HFFc6 (cell line): ENCODE data around the gene PTPN13. TPM values are rescaled to one million over a fixed set of nuclear protein-coding genes. Genes with fewer than 3 reads are reported as not detected.

ENCODE experiments used
- DNase-seq: peaks from one replicate; pipeline ENCODE4 v3.0.0-alpha.2; 2018
- H3K27ac Mint-ChIP-seq: 2 replicates; pipeline ENCODE4 v1.8.0; 2020; ENCODE audit warnings: mild to moderate bottlenecking, mixed read lengths
- H3K27me3 Mint-ChIP-seq: 2 replicates; pipeline ENCODE4 v1.8.0; 2021; ENCODE audit warnings: mild to moderate bottlenecking, moderate library complexity, mixed read lengths; ENCODE audit not compliant: insufficient read depth
- H3K36me3 Mint-ChIP-seq: 2 replicates; pipeline ENCODE4 v1.8.0; 2021; ENCODE audit warnings: low read depth, mixed read lengths
- H3K4me1 Mint-ChIP-seq: 2 replicates; pipeline ENCODE4 v1.8.0; 2020; ENCODE audit warnings: low read depth, mixed read lengths
- H3K4me3 Mint-ChIP-seq: 2 replicates; pipeline ENCODE4 v1.8.0; 2020; ENCODE audit warnings: mild to moderate bottlenecking, moderate library complexity, mixed read lengths
- H3K9me3 Mint-ChIP-seq: 2 replicates; pipeline ENCODE4 v1.8.0; 2020; ENCODE audit warnings: mild to moderate bottlenecking, mixed read lengths
- total RNA-seq, 6 experiments: library from RNA; stranded (reverse); fragmentation: NEBNext Ultra II Directional; extraction: Animal tissue kit (Norgen Biotek cat#: 25700); gene quantifications; 2 replicates in 1 of 6; 3 replicates in 5 of 6; pipeline ENCODE4 v1.2.3, GENCODE V29; 2021
- TF ChIP-seq, protein P1 (sequence below): fragments of 200-600 bp; sonication (generic); IDR thresholded peaks from 2 replicates; pipeline ENCODE4 v1.5.0; 2021; ENCODE audit warnings: antibody characterized with exemption, mild to moderate bottlenecking

PTPN13 gene
- total RNA-seq, 6 experiments from 2014 or later, result 48.2 to 65.7 (median 58.1) TPM

DNA sequence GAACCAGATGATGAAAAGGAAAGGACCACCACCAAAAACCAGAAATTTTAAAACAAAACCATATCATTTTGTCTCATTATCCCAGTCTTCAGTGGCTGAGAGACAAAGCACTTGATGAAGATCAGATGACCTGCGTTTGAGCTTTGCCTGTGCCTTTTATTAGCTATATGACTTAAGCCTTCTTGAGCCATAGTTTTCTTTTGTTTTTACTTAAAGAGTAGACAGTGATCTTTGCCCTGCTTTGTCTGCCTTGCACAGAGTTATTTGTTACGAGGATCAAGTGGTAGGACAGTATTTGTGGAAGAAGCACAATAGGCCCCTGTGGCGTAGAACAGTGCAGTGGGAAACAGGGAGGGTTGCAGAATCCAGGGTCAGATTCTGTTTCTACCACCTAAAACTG is 165.2 kb downstream of the PTPN13 start:
- Mint-ChIP-seq H3K9me3 (no peaks in the 10 kb centered on the region), H3K4me1 (no peaks in the 10 kb centered on the region), H3K27ac (no peak overlapping the region), H3K27me3 (peaks cover 2% of the 10 kb centered on the region), H3K36me3 (peaks cover 40% of the 10 kb centered on the region), H3K4me3 (no peak overlapping the region)
- DNase-seq, result no peak
- TF ChIP-seq, protein P1, sequence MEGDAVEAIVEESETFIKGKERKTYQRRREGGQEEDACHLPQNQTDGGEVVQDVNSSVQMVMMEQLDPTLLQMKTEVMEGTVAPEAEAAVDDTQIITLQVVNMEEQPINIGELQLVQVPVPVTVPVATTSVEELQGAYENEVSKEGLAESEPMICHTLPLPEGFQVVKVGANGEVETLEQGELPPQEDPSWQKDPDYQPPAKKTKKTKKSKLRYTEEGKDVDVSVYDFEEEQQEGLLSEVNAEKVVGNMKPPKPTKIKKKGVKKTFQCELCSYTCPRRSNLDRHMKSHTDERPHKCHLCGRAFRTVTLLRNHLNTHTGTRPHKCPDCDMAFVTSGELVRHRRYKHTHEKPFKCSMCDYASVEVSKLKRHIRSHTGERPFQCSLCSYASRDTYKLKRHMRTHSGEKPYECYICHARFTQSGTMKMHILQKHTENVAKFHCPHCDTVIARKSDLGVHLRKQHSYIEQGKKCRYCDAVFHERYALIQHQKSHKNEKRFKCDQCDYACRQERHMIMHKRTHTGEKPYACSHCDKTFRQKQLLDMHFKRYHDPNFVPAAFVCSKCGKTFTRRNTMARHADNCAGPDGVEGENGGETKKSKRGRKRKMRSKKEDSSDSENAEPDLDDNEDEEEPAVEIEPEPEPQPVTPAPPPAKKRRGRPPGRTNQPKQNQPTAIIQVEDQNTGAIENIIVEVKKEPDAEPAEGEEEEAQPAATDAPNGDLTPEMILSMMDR, result no peak

DNA sequence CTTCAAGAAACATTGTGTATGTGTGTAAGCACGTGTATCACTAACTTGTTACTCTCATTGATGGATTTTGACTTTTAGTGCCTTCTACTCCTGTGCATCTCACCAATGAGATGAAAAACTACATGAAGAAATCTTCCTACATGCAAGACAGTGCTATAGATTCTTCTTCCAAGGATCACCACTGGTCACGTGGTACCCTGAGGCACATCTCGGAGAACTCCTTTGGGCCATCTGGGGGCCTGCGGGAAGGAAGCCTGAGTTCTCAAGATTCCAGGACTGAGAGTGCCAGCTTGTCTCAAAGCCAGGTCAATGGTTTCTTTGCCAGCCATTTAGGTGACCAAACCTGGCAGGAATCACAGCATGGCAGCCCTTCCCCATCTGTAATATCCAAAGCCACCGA is 168.5 kb downstream of the PTPN13 start:
- no peaks in the 10 kb centered on the region for H3K4me1 Mint-ChIP-seq

DNA sequence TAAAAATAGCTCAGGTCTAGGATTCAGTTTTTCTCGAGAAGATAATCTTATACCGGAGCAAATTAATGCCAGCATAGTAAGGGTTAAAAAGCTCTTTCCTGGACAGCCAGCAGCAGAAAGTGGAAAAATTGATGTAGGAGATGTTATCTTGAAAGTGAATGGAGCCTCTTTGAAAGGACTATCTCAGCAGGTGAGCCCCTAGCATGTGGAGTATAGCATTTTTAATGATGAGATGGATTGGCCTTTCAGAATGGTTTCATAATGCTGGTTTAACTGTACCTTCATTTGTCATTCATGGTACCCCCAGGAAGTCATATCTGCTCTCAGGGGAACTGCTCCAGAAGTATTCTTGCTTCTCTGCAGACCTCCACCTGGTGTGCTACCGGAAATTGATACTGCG is 175.7 kb downstream of the PTPN13 start:
- Mint-ChIP-seq H3K4me1 (no peaks in the 10 kb centered on the region; the same call in 1 of the 2 replicates), H3K4me3 (no peak overlapping the region), H3K27ac (no peak overlapping the region), H3K36me3 (peaks cover 20% of the 10 kb centered on the region; the same call in 1 of the 2 replicates), H3K9me3 (no peaks in the 10 kb centered on the region), H3K27me3 (no peaks in the 10 kb centered on the region)
- no peak for DNase-seq
- TF ChIP-seq, protein P1, result no peak

More for the DNA sequence above, 168.5 kb downstream of the PTPN13 start:
- Mint-ChIP-seq H3K27ac (no peak overlapping the region), H3K27me3 (peaks cover 2% of the 10 kb centered on the region), H3K9me3 (no peaks in the 10 kb centered on the region), H3K36me3 (peaks cover 40% of the 10 kb centered on the region), H3K4me3 (no peak overlapping the region)
- TF ChIP-seq, protein P1, result no peak
- DNase-seq, result no peak

DNA sequence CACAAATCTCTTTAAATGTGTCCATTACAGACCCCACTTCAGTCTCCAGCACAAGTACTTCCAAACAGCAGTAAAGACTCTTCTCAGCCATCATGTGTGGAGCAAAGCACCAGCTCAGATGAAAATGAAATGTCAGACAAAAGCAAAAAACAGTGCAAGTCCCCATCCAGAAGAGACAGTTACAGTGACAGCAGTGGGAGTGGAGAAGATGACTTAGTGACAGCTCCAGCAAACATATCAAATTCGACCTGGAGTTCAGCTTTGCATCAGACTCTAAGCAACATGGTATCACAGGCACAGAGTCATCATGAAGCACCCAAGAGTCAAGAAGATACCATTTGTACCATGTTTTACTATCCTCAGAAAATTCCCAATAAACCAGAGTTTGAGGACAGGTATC is 177.0 kb downstream of the PTPN13 start:
- H3K4me3 Mint-ChIP-seq, result no peak overlapping the region
- H3K9me3 Mint-ChIP-seq, result no peaks in the 10 kb centered on the region
- DNase-seq, result no peak
- peaks cover 28% of the 10 kb centered on the region for H3K36me3 Mint-ChIP-seq
- TF ChIP-seq, protein P1, result no peak
- H3K27ac Mint-ChIP-seq, result no peak overlapping the region
- H3K27me3 Mint-ChIP-seq, result no peaks in the 10 kb centered on the region
- no peaks in the 10 kb centered on the region; the same call in 1 of the 2 replicates for H3K4me1 Mint-ChIP-seq

DNA sequence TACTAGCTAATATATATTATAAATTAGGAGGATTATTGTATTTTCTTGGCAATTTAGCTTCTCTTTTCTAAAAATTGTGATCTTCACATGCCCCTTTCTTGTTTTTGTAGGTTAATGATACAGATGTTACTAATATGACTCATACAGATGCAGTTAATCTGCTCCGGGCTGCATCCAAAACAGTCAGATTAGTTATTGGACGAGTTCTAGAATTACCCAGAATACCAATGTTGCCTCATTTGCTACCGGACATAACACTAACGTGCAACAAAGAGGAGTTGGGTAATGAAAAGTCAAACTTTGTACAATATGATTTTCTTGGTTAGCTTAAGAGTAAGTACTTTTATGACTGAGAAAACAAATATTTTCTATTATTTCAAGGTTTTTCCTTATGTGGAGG is 180.9 kb downstream of the PTPN13 start:
- no peak for DNase-seq

More for the DNA sequence above, 180.9 kb downstream of the PTPN13 start:
- no peaks in the 10 kb centered on the region; the same call in 1 of the 2 replicates for H3K4me1 Mint-ChIP-seq
- no peaks in the 10 kb centered on the region for H3K9me3 Mint-ChIP-seq
- H3K27ac Mint-ChIP-seq, result no peak overlapping the region
- no peaks in the 10 kb centered on the region; the same call in 1 of the 2 replicates for H3K27me3 Mint-ChIP-seq
- H3K4me3 Mint-ChIP-seq, result no peak overlapping the region
- peaks cover 33% of the 10 kb centered on the region for H3K36me3 Mint-ChIP-seq
- TF ChIP-seq, protein P1, result no peak
